PFSK-1 (cell line): ENCODE measurements around the gene CCDC30.

Source experiments
- FOXP2 ChIP-seq: optimal IDR thresholded peaks from 2 replicates; pipeline ENCODE3; 2011; ENCODE audit warnings: borderline replicate concordance, control low read depth, inconsistent platforms; ENCODE audit not compliant: insufficient read depth; ENCODE audit errors: extremely low read length, extremely low read depth
- POLR2AphosphoS5 ChIP-seq: IDR thresholded peaks from 2 replicates; pipeline ENCODE4 v1.6.1; 2012; ENCODE audit warnings: low read depth, mild to moderate bottlenecking, control low read depth, low read length, moderate library complexity
- REST ChIP-seq, 2 experiments: IDR thresholded peaks; 2 replicates each; pipeline versions ENCODE4 v1.6.1 to v1.8.0; 2011 to 2012; ENCODE audit warnings: low read depth in 2 of 2, low read length in 2 of 2, control low read depth in 1 of 2, inconsistent platforms in 1 of 2, mild to moderate bottlenecking in 1 of 2, moderate library complexity in 1 of 2; ENCODE audit not compliant: insufficient read depth in 1 of 2
- SIN3A ChIP-seq: IDR thresholded peaks from 2 replicates; pipeline ENCODE4 v1.6.1; 2012; ENCODE audit warnings: mild to moderate bottlenecking, low read length, moderate library complexity, borderline replicate concordance; ENCODE audit not compliant: insufficient read depth
- TAF1 ChIP-seq: IDR thresholded peaks from 2 replicates; pipeline ENCODE4 v1.6.1; 2012; ENCODE audit warnings: low read length, control low read depth, borderline replicate concordance; ENCODE audit not compliant: insufficient read depth

GRCh38 chr1:42504535-42505128 lies 41.5 kb downstream of the CCDC30 start:
- no peak for TF ChIP-seq SIN3A
- TF ChIP-seq TAF1 = no peak
- no peak for TF ChIP-seq POLR2AphosphoS5
- TF ChIP-seq REST (IDR thresholded peaks at IDR 0.05; ENCODE audit: insufficient read depth in 1 of 2, low read depth in 2 of 2, low read length in 2 of 2) = no peak
- TF ChIP-seq FOXP2 = no peak
